HepG2 (cell line): ENCODE results near the gene IRX3. TPM values are rescaled to one million over a fixed set of nuclear protein-coding genes. Genes with fewer than 3 reads are reported as not detected.
A peak's percentile ranks its signal among the peaks of the same experiment; 100 is the strongest.

Source experiments
- CEBPB ChIP-seq: IDR thresholded peaks from 2 replicates; pipeline ENCODE4 v1.6.1; 2011; ENCODE audit warnings: low read depth, low read length, improper control_type of control experiment, borderline replicate concordance
- DBP ChIP-seq: sonication (generic); formaldehyde crosslinking; IDR thresholded peaks from 2 replicates; pipeline ENCODE4 v1.4.0; 2020; ENCODE audit warnings: missing genetic modification reagents; ENCODE audit errors: not compliant biosample characterization
- EHMT2 ChIP-seq: fragments of 200-600 bp; sonication (generic); IDR thresholded peaks from 2 replicates; pipeline ENCODE4 v1.7.0; 2017; ENCODE audit warnings: antibody characterized with exemption, low read depth, low read length, borderline replicate concordance
- HMGXB4 ChIP-seq, 2 experiments: sonication (generic) in 1 of 2; formaldehyde crosslinking in 1 of 2; IDR thresholded peaks; 2 replicates each; pipeline versions ENCODE4 v1.4.0 to v1.6.1; 2018 to 2020; ENCODE audit warnings: missing genetic modification reagents in 2 of 2, borderline replicate concordance in 1 of 2, low read depth in 1 of 2, mild to moderate bottlenecking in 1 of 2, missing biosample characterization in 1 of 2
- HOXA9 ChIP-seq: sonication (generic); formaldehyde crosslinking; IDR thresholded peaks from 2 replicates; pipeline ENCODE4 v1.8.1; 2022; ENCODE audit warnings: missing genetic modification reagents, mild to moderate bottlenecking, moderate library complexity, borderline replicate concordance
- IRX3 ChIP-seq: sonication (generic); formaldehyde crosslinking; IDR thresholded peaks from 2 replicates; pipeline ENCODE4 v1.8.1; 2023; ENCODE audit warnings: mild to moderate bottlenecking, low read depth, missing genetic modification reagents, borderline replicate concordance
- KAT8 ChIP-seq: IDR thresholded peaks from 2 replicates; pipeline ENCODE4 v1.6.1; 2016; ENCODE audit warnings: missing genetic modification reagents, missing compliant biosample characterization
- KDM1A ChIP-seq: IDR thresholded peaks from 2 replicates; pipeline ENCODE4 v1.6.1; 2016; ENCODE audit warnings: missing compliant biosample characterization
- KLF12 ChIP-seq: sonication (generic); formaldehyde crosslinking; IDR thresholded peaks from 2 replicates; pipeline ENCODE4 v1.4.0; 2020; ENCODE audit warnings: missing genetic modification reagents, borderline replicate concordance
- MAFG ChIP-seq: sonication (generic); formaldehyde crosslinking; IDR thresholded peaks from 2 replicates; pipeline ENCODE4 v1.5.1; 2020; ENCODE audit warnings: mild to moderate bottlenecking, missing genetic modification reagents
- MTF2 ChIP-seq: sonication (generic); formaldehyde crosslinking; IDR thresholded peaks from 2 replicates; pipeline ENCODE4 v1.5.0; 2020; ENCODE audit warnings: missing genetic modification reagents, borderline replicate concordance
- NFYC ChIP-seq: IDR thresholded peaks from 2 replicates; pipeline ENCODE4 v1.6.1; 2016; ENCODE audit warnings: missing genetic modification reagents, missing compliant biosample characterization
- TP53 ChIP-seq: sonication (generic); formaldehyde crosslinking; conservative IDR thresholded peaks from 2 replicates; pipeline ENCODE4 v1.4.0; 2020; ENCODE audit warnings: missing genetic modification reagents
- TRAFD1 ChIP-seq: sonication (generic); formaldehyde crosslinking; IDR thresholded peaks from 2 replicates; pipeline ENCODE4 v1.5.1; 2020; ENCODE audit warnings: missing genetic modification reagents, mild to moderate bottlenecking, borderline replicate concordance
- WIZ ChIP-seq: sonication (generic); formaldehyde crosslinking; IDR thresholded peaks from 2 replicates; pipeline ENCODE4 v1.5.1; 2020; ENCODE audit warnings: mild to moderate bottlenecking, missing genetic modification reagents
- ZBTB20 ChIP-seq: sonication (generic); formaldehyde crosslinking; IDR thresholded peaks from 2 replicates; pipeline ENCODE4 v1.8.1; 2023; ENCODE audit warnings: missing genetic modification reagents, low read depth, mild to moderate bottlenecking, borderline replicate concordance
- ZIK1 ChIP-seq: sonication (generic); formaldehyde crosslinking; IDR thresholded peaks from 2 replicates; pipeline ENCODE4 v1.5.0; 2020; ENCODE audit warnings: mild to moderate bottlenecking, low read depth, missing genetic modification reagents, borderline replicate concordance
- ZNF282 ChIP-seq: fragments of 450-650 bp; IDR thresholded peaks from 2 replicates; pipeline ENCODE4 v1.6.1; 2018; ENCODE audit not compliant: partially characterized antibody
- ZNF567 ChIP-seq: sonication (generic); formaldehyde crosslinking; IDR thresholded peaks from 2 replicates; pipeline ENCODE4 v1.8.1; 2023; ENCODE audit warnings: mild to moderate bottlenecking, missing genetic modification reagents, borderline replicate concordance
- ZNF577 ChIP-seq: sonication (generic); formaldehyde crosslinking; IDR thresholded peaks from 2 replicates; pipeline ENCODE4 v1.4.0; 2020; ENCODE audit warnings: mild to moderate bottlenecking, low read depth, missing genetic modification reagents, borderline replicate concordance
- ZNF614 ChIP-seq: IDR thresholded peaks from 2 replicates; pipeline ENCODE4 v1.6.1; 2018; ENCODE audit warnings: missing biosample characterization, missing genetic modification reagents, inconsistent platforms, borderline replicate concordance
- ZNF639 ChIP-seq: conservative IDR thresholded peaks from 2 replicates; pipeline ENCODE4 v1.6.1; 2018; ENCODE audit warnings: missing genetic modification reagents
- ZNF850 ChIP-seq: sonication (generic); formaldehyde crosslinking; conservative IDR thresholded peaks from 2 replicates; pipeline ENCODE4 v1.9.0; 2021; ENCODE audit warnings: mild to moderate bottlenecking, missing genetic modification reagents
- ZSCAN29 ChIP-seq: sonication (generic); formaldehyde crosslinking; conservative IDR thresholded peaks from 2 replicates; pipeline ENCODE4 v1.4.0; 2020; ENCODE audit warnings: mild to moderate bottlenecking, missing genetic modification reagents
- polyA plus RNA-seq, 8 experiments: library from polyadenylated mRNA; depleted of rRNA in 3 of 8; stranded (reverse) in 7 of 8; unstranded in 1 of 8; fragments of >200 nt; fragmentation: Illumina TruSeq in 4 of 8; extraction: Trizol in 4 of 8; gene quantifications; 2 replicates each; pipeline versions ENCODE4 v1.2.1 to v1.2.3, GENCODE V29; 2011 to 2016; ENCODE audit warnings: low read depth in 4 of 8, missing spikeins in 1 of 8, mixed read lengths in 1 of 8; ENCODE audit not compliant: insufficient read depth in 1 of 8
- total RNA-seq, 5 experiments: library from RNA; depleted of rRNA; stranded (reverse); fragments of >200 nt; fragmentation: Illumina TruSeq; extraction: Trizol; gene quantifications; 2 replicates each; pipeline ENCODE4 v1.2.3, GENCODE V29; 2016; ENCODE audit warnings: low read depth in 1 of 5

The IRX3 gene
- total and polyA plus RNA-seq, 2 of the 13 experiments (the other 11 are each of a cell fraction or from before 2014, with no cell fraction given) = 9.2 to 16.4 TPM

GRCh38 chr16:54286366-54287130, at the start of gene IRX3 (continued):
- no peak for TF ChIP-seq WIZ (CRISPR knock-in tag)
- peak; percentile 32; the same call in 1 of the 2 replicates for TF ChIP-seq ZNF614 (CRISPR knock-in tag)
- no peak for TF ChIP-seq KAT8 (CRISPR knock-in tag)
- no peak; the same call in 1 of the 2 replicates for TF ChIP-seq MTF2
- no peak for TF ChIP-seq ZNF282
- TF ChIP-seq ZNF639 (CRISPR knock-in tag) = 0 out of 2 replicates have a peak, but pooled peaks have one; percentile 27
- TF ChIP-seq DBP (CRISPR knock-in tag) = no peak
- TF ChIP-seq KLF12 = no peak
- TF ChIP-seq ZIK1 (CRISPR knock-in tag) = 0 out of 2 replicates have a peak, but pooled peaks have one; percentile 50
- TF ChIP-seq ZNF577 (CRISPR knock-in tag) = no peak
- TF ChIP-seq CEBPB = no peak
- TF ChIP-seq HOXA9 (CRISPR knock-in tag) = peak; percentile 59; the same call in 1 of the 2 replicates
- TF ChIP-seq KDM1A (CRISPR knock-in tag) = no peak
- no peak for TF ChIP-seq EHMT2
- no peak for TF ChIP-seq ZNF850 (CRISPR knock-in tag)
- peak; percentile 80 for TF ChIP-seq NFYC (CRISPR knock-in tag)
- peak; percentile 34; the same call in 1 of the 2 replicates for TF ChIP-seq ZBTB20 (CRISPR knock-in tag)
- no peak for TF ChIP-seq IRX3 (CRISPR knock-in tag)
- TF ChIP-seq HMGXB4 (CRISPR knock-in tag; IDR thresholded peaks at IDR 0.05; ENCODE audit: borderline replicate concordance in 1 of 2, low read depth in 1 of 2) = peak; percentile 30 to 79; a peak in 2 of 4 replicates
- TF ChIP-seq ZNF567 (CRISPR knock-in tag) = peak; percentile 84; the same call in 1 of the 2 replicates
- no peak for TF ChIP-seq ZSCAN29 (CRISPR knock-in tag)
- TF ChIP-seq MAFG = no peak
- TF ChIP-seq TP53 = no peak
- no peak for TF ChIP-seq TRAFD1 (CRISPR knock-in tag)
